ENCODE measurements around the gene ADAMTS7. TPM values are rescaled to one million over a fixed set of nuclear protein-coding genes. Genes with fewer than 3 reads are reported as not detected.
"Not testable (repeated sequence)": the region's sequence is repeated elsewhere in the genome, so short reads cannot be mapped to it uniquely, and the experiment has no call there.

Gene ADAMTS7
- total and polyA plus RNA-seq, 2 donors (not counting 1 experiment from before 2014, with no cell fraction given), result 7.9 TPM

DNA sequence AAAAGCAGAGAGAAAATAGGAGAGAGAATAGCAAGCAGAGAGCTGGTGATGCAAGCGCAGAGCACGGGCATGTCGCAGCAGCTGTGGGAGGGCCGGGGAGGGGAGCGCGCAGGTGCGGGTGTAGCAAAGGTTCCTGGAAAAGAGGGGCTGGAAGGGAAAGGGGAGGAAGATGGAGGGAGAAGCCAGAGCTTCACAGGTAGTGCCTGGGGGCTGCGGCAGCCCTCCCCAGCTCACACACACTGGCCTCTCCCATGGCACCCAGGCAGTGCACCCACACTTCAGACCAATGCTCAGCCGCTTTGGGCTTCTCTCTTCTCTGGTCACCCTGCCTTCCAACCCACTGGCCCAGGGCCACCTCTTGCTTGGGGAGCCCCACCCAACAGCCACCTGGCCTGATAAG lies 72.1 kb downstream of the ADAMTS7 start:
- Histone ChIP-seq H3K4me3 (replicated peaks in 1 of 4; ENCODE audit: control extremely low read depth in 1 of 4, insufficient read depth in 1 of 4, low read depth in 3 of 4, low read length in 4 of 4) (no peak overlapping the region), H3K79me2 (ENCODE audit: control insufficient read depth, insufficient read depth, low read length) (no peaks in the 10 kb centered on the region), H4K20me1 (ENCODE audit: control insufficient read depth, extremely low read depth, insufficient read depth, low read length) (no peaks in the 10 kb centered on the region), H3K4me2 (ENCODE audit: extremely low read depth, insufficient read depth, low read length) (no peak overlapping the region), H3K27me3 (ENCODE audit: control insufficient read depth, insufficient read depth, low read length) (no peaks in the 10 kb centered on the region), H3K36me3 (ENCODE audit: control insufficient read depth, insufficient read depth, low read length) (no peaks in the 10 kb centered on the region), H3K9ac (ENCODE audit: insufficient read depth, low read length) (no peak overlapping the region), H3K27ac (ENCODE audit: insufficient read depth, low read length) (no peak overlapping the region), H2AFZ (ENCODE audit: low read length) (no peak overlapping the region), H3K4me1 (ENCODE audit: control insufficient read depth, extremely low read depth, insufficient read depth, low read length) (no peaks in the 10 kb centered on the region), H3K9me3 (ENCODE audit: control insufficient read depth, insufficient read depth, low read depth, low read length) (no peaks in the 10 kb centered on the region)
- no peak for DNase-seq (ENCODE audit: low read depth in 2 of 2)
- no peak for TF ChIP-seq EZH2 (IDR thresholded peaks at IDR 0.05; ENCODE audit: low read length, missing control alignments)
- TF ChIP-seq, protein P1, sequence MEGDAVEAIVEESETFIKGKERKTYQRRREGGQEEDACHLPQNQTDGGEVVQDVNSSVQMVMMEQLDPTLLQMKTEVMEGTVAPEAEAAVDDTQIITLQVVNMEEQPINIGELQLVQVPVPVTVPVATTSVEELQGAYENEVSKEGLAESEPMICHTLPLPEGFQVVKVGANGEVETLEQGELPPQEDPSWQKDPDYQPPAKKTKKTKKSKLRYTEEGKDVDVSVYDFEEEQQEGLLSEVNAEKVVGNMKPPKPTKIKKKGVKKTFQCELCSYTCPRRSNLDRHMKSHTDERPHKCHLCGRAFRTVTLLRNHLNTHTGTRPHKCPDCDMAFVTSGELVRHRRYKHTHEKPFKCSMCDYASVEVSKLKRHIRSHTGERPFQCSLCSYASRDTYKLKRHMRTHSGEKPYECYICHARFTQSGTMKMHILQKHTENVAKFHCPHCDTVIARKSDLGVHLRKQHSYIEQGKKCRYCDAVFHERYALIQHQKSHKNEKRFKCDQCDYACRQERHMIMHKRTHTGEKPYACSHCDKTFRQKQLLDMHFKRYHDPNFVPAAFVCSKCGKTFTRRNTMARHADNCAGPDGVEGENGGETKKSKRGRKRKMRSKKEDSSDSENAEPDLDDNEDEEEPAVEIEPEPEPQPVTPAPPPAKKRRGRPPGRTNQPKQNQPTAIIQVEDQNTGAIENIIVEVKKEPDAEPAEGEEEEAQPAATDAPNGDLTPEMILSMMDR (conservative IDR thresholded peaks at IDR 0.05 in 1 of 2, IDR thresholded peaks at IDR 0.05 in 1 of 2; ENCODE audit: low read depth in 1 of 2, low read length in 2 of 2), result no peak

DNA sequence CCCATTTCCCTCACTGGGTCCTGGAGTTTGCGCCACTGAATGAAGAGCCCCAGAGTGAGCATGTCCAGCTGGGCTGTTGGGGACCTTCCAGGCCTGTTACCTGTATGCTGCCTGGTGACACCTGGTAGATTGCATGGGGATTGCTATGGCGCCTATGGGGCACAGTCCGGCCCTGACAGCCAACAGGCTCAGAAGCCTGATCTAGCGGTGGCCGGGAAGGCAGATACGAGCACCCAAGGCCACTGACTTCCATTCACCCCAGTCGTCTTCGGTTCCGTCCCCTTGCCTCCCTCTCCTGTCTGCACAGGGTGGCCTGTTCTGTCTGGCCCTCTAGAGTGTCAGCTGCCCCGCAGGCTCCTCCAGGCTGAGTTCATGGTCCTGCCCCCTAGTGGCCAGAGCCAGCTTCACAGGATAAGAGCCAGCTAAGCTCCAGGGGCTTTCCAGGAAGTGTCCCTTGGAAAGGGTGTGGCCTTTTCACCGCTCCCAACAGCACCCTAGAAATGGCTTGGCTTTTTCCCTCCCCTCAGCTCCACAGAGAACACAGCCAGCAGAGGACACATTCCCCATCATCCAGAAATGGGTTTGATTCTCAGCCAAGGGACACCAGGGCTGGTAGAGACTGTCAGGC lies 73.2 kb downstream of the ADAMTS7 start:
- H3K9me3 ChIP-seq (ENCODE audit: control insufficient read depth, insufficient read depth, low read depth, low read length); H2AFZ ChIP-seq (ENCODE audit: low read length): not testable (repeated sequence)

DNA sequence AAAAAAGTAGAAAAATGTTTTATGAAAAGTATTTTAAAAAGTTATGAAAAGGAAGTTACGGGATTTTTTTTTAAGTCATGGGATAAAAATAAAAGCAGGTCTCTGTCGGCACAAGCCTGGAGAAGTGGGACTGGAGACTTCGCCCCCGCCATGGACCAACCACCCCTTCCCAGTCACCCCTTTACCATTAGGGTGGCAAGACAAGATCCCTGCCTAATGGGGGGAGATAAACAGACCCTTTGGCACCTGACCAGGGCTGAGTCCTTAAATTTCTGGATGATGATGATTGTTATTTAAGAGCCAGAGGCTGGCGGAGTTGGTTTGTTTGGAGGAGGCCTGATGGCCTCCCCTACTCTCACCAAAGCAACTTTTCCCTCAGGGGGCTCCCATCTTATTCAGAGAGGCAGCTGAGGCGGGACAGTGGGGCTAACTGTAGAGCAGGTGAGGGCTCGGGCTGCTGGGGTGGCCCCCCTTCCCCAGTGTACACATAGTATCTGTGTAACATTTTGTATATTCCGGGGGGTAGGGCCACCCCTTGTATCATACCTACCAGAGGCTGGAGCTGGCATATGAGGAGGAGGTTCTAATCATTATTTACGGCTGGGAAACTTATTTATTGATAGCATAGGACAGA lies 74.0 kb downstream of the ADAMTS7 start:
- no peaks in the 10 kb centered on the region for H3K27me3 ChIP-seq (ENCODE audit: control insufficient read depth, insufficient read depth, low read length)
- no peak for DNase-seq (ENCODE audit: low read depth in 2 of 2)
- H3K9me3 ChIP-seq (ENCODE audit: control insufficient read depth, insufficient read depth, low read depth, low read length), result no peaks in the 10 kb centered on the region
- H3K4me3 ChIP-seq (replicated peaks in 1 of 4; ENCODE audit: control extremely low read depth in 1 of 4, insufficient read depth in 1 of 4, low read depth in 3 of 4, low read length in 4 of 4), result no peak overlapping the region
- no peak overlapping the region for H3K27ac ChIP-seq (ENCODE audit: insufficient read depth, low read length)
- no peaks in the 10 kb centered on the region for H3K4me1 ChIP-seq (ENCODE audit: control insufficient read depth, extremely low read depth, insufficient read depth, low read length)
- TF ChIP-seq, protein P1 (conservative IDR thresholded peaks at IDR 0.05 in 1 of 2, IDR thresholded peaks at IDR 0.05 in 1 of 2; ENCODE audit: low read depth in 1 of 2, low read length in 2 of 2), result no peak
- TF ChIP-seq EZH2 (IDR thresholded peaks at IDR 0.05; ENCODE audit: low read length, missing control alignments), result no peak
- no peaks in the 10 kb centered on the region for H3K79me2 ChIP-seq (ENCODE audit: control insufficient read depth, insufficient read depth, low read length)
- no peak overlapping the region for H3K4me2 ChIP-seq (ENCODE audit: extremely low read depth, insufficient read depth, low read length)
- no peaks in the 10 kb centered on the region for H3K36me3 ChIP-seq (ENCODE audit: control insufficient read depth, insufficient read depth, low read length)
- no peaks in the 10 kb centered on the region for H4K20me1 ChIP-seq (ENCODE audit: control insufficient read depth, extremely low read depth, insufficient read depth, low read length)
- no peak overlapping the region for H3K9ac ChIP-seq (ENCODE audit: insufficient read depth, low read length)
- H2AFZ ChIP-seq (ENCODE audit: low read length), result no peak overlapping the region

More for the DNA sequence above, 73.2 kb downstream of the ADAMTS7 start:
- TF ChIP-seq, protein P1 (conservative IDR thresholded peaks at IDR 0.05 in 1 of 2, IDR thresholded peaks at IDR 0.05 in 1 of 2; ENCODE audit: low read depth in 1 of 2, low read length in 2 of 2), result peak; percentile 37 to 69
- not testable (repeated sequence) for H3K4me3 ChIP-seq (replicated peaks in 1 of 4; ENCODE audit: control extremely low read depth in 1 of 4, insufficient read depth in 1 of 4, low read depth in 3 of 4, low read length in 4 of 4); H3K36me3 ChIP-seq (ENCODE audit: control insufficient read depth, insufficient read depth, low read length); H3K4me2 ChIP-seq (ENCODE audit: extremely low read depth, insufficient read depth, low read length); H3K4me1 ChIP-seq (ENCODE audit: control insufficient read depth, extremely low read depth, insufficient read depth, low read length); H3K79me2 ChIP-seq (ENCODE audit: control insufficient read depth, insufficient read depth, low read length); H3K9ac ChIP-seq (ENCODE audit: insufficient read depth, low read length); H3K27me3 ChIP-seq (ENCODE audit: control insufficient read depth, insufficient read depth, low read length); H3K27ac ChIP-seq (ENCODE audit: insufficient read depth, low read length); H4K20me1 ChIP-seq (ENCODE audit: control insufficient read depth, extremely low read depth, insufficient read depth, low read length)
- DNase-seq (ENCODE audit: low read depth in 2 of 2), result peak in 1 of 2 donors; percentile 33

DNA sequence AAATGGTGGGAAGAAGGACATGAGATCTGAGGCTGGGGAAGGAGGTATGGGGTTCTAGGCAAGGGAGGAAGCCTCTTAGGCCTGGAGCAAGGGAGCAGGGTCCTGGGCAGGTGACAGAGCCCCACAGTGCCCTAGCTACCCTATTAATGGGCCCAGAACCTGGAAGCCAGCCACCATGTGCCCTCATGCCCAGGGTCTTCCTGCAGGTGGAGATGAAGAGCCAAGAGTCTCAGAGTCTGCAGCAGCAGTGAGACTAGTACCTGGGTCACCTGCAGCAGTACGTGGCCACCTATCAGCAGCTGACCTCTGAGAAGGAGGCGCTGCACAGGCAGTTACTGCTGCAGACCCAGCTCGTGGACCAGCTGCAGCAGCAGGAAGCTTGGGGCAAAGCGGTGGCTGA lies 75.0 kb downstream of the ADAMTS7 start:
- DNase-seq (ENCODE audit: low read depth in 2 of 2); H3K27ac ChIP-seq (ENCODE audit: insufficient read depth, low read length); H3K9ac ChIP-seq (ENCODE audit: insufficient read depth, low read length); H3K79me2 ChIP-seq (ENCODE audit: control insufficient read depth, insufficient read depth, low read length); H3K27me3 ChIP-seq (ENCODE audit: control insufficient read depth, insufficient read depth, low read length); H3K36me3 ChIP-seq (ENCODE audit: control insufficient read depth, insufficient read depth, low read length); H3K4me1 ChIP-seq (ENCODE audit: control insufficient read depth, extremely low read depth, insufficient read depth, low read length); H2AFZ ChIP-seq (ENCODE audit: low read length); H3K4me3 ChIP-seq (replicated peaks in 1 of 4; ENCODE audit: control extremely low read depth in 1 of 4, insufficient read depth in 1 of 4, low read depth in 3 of 4, low read length in 4 of 4); H3K4me2 ChIP-seq (ENCODE audit: extremely low read depth, insufficient read depth, low read length); H3K9me3 ChIP-seq (ENCODE audit: control insufficient read depth, insufficient read depth, low read depth, low read length); H4K20me1 ChIP-seq (ENCODE audit: control insufficient read depth, extremely low read depth, insufficient read depth, low read length): not testable (repeated sequence)

All from fibroblast of lung (primary cell).